ENCODE measurements around the gene LINS1. TPM values are rescaled to one million over a fixed set of nuclear protein-coding genes. Genes with fewer than 3 reads are reported as not detected.

Gene LINS1
- polyA plus RNA-seq, 1 experiment = 12.6 TPM

DNA sequence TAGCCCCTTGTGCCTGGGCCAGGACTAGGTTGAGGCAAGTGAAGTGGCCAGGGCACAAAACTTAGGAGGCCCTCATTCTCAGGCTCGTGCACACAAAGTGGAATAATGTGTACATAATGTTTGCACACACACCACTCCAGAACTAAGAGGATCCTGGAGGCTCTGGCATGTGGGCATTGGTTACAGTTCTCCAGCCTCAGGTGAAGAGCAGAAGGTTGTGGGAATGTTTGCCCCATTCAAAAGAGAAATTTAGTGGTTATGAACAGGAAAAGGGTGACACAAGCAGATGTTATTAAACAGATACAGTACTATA is 31.7 kb upstream of the LINS1 start:
- Histone ChIP-seq H3K27ac (ENCODE audit: low read depth, low read length) (no peak overlapping the region), H3K4me3 (ENCODE audit: low read depth, low read length) (no peak overlapping the region), H3K9me3 (ENCODE audit: control insufficient read depth, insufficient read depth, low read length) (no peaks in the 10 kb centered on the region), H3K27me3 (ENCODE audit: control insufficient read depth, insufficient read depth, low read length) (no peaks in the 10 kb centered on the region)
- no peak for DNase-seq (ENCODE audit: low read depth, low spot score)
- POLR2A ChIA-PET = no interaction called here
- TF ChIP-seq, protein P1, sequence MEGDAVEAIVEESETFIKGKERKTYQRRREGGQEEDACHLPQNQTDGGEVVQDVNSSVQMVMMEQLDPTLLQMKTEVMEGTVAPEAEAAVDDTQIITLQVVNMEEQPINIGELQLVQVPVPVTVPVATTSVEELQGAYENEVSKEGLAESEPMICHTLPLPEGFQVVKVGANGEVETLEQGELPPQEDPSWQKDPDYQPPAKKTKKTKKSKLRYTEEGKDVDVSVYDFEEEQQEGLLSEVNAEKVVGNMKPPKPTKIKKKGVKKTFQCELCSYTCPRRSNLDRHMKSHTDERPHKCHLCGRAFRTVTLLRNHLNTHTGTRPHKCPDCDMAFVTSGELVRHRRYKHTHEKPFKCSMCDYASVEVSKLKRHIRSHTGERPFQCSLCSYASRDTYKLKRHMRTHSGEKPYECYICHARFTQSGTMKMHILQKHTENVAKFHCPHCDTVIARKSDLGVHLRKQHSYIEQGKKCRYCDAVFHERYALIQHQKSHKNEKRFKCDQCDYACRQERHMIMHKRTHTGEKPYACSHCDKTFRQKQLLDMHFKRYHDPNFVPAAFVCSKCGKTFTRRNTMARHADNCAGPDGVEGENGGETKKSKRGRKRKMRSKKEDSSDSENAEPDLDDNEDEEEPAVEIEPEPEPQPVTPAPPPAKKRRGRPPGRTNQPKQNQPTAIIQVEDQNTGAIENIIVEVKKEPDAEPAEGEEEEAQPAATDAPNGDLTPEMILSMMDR (IDR thresholded peaks at IDR 0.05; ENCODE audit: low read depth, low read length) = no peak
- CTCF ChIA-PET = interaction anchor here (2.7 kb wide), 1 partner anchor 239 kb away, joined by 7 read pairs; no protein-coding TSS in a partner anchor

GRCh38 chr15:100631831-100632230 is 29.8 kb upstream of the LINS1 start:
- CTCF ChIA-PET = interaction anchor here (1.0 to 4.4 kb wide), 3 partner anchors 241 to 376 kb away, joined by 3 to 52 read pairs (median 16); partner anchors contain the start of gene LRRK1
- TF ChIP-seq, protein P1 (IDR thresholded peaks at IDR 0.05; ENCODE audit: low read depth, low read length) = no peak
- Histone ChIP-seq H3K27me3 (ENCODE audit: control insufficient read depth, insufficient read depth, low read length) (no peaks in the 10 kb centered on the region), H3K27ac (ENCODE audit: low read depth, low read length) (no peak overlapping the region), H3K9me3 (ENCODE audit: control insufficient read depth, insufficient read depth, low read length) (no peaks in the 10 kb centered on the region), H3K4me3 (ENCODE audit: low read depth, low read length) (no peak overlapping the region)
- POLR2A ChIA-PET = no interaction called here
- DNase-seq (ENCODE audit: low read depth, low spot score) = no peak

- DNase-seq (ENCODE audit: low read depth, low spot score) = no peak
- CTCF ChIA-PET = interaction anchor here (3.7 kb wide), 1 partner anchor 244 kb away, joined by 16 read pairs; no protein-coding TSS in a partner anchor
- POLR2A ChIA-PET = no interaction called here
- no peak overlapping the region for H3K27ac ChIP-seq (ENCODE audit: low read depth, low read length)
- TF ChIP-seq, protein P1 (IDR thresholded peaks at IDR 0.05; ENCODE audit: low read depth, low read length) = no peak
- no peaks in the 10 kb centered on the region for H3K9me3 ChIP-seq (ENCODE audit: control insufficient read depth, insufficient read depth, low read length)
- H3K4me3 ChIP-seq (ENCODE audit: low read depth, low read length) = no peak overlapping the region
- no peaks in the 10 kb centered on the region for H3K27me3 ChIP-seq (ENCODE audit: control insufficient read depth, insufficient read depth, low read length)
Measured at GRCh38 chr15:100628746-100629145, 26.8 kb upstream of the LINS1 start.

DNA sequence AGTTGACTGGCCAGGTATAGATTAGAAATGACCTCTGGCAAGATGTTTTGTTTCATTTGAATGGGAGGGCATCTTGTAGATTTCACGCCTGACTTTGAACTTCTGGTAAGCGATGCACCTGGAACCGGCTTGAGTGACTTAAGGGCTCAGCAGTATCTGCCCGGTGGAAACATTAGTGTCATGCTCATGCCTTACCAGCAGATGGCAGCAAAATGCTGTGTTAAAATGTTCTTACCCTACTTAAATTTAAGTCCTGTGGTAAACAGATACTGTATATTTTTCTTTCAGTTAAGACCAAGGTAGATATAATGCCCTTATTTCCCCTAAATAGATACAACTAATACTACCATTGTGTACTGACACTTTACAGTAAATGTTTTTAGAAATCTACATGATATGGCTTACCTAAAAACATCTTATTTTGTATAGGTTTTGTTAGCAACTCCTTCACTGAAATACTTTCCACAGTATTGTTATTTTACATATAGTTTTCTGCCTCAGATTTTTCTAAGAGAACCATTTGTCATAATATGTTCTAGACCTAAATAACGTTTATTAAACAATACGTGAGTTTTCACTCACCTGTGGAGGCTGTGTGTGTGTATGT is 25.9 kb upstream of the LINS1 start:
- Histone ChIP-seq H3K27ac (ENCODE audit: low read depth, low read length) (no peak overlapping the region), H3K9me3 (ENCODE audit: control insufficient read depth, insufficient read depth, low read length) (no peaks in the 10 kb centered on the region), H3K27me3 (ENCODE audit: control insufficient read depth, insufficient read depth, low read length) (no peaks in the 10 kb centered on the region), H3K4me3 (ENCODE audit: low read depth, low read length) (no peak overlapping the region)
- TF ChIP-seq, protein P1 (IDR thresholded peaks at IDR 0.05; ENCODE audit: low read depth, low read length) = peak; percentile 78
- peak; percentile 56 for DNase-seq (ENCODE audit: low read depth, low spot score)
- CTCF ChIA-PET = interaction anchor here (1.1 to 1.5 kb wide), 8 partner anchors 12 to 380 kb away, joined by 3 to 44 read pairs (median 4); no protein-coding TSS in a partner anchor
- POLR2A ChIA-PET = no interaction called here

- DNase-seq (ENCODE audit: low read depth, low spot score) = no peak
- TF ChIP-seq, protein P1 (IDR thresholded peaks at IDR 0.05; ENCODE audit: low read depth, low read length) = no peak
- Histone ChIP-seq H3K27me3 (ENCODE audit: control insufficient read depth, insufficient read depth, low read length) (no peaks in the 10 kb centered on the region), H3K4me3 (ENCODE audit: low read depth, low read length) (no peak overlapping the region), H3K27ac (ENCODE audit: low read depth, low read length) (no peak overlapping the region), H3K9me3 (ENCODE audit: control insufficient read depth, insufficient read depth, low read length) (no peaks in the 10 kb centered on the region)
- ChIA-PET POLR2A (no interaction called here), CTCF (interaction anchor here (1.0 to 2.7 kb wide), 3 partner anchors 250 to 385 kb away, joined by 3 to 27 read pairs (median 14); no protein-coding TSS in a partner anchor)
Measured at GRCh38 chr15:100623301-100623700, 21.3 kb upstream of the LINS1 start.

Data from AG04450 (cell line).